ENCODE data around the gene SRD5A2. TPM values are rescaled to one million over a fixed set of nuclear protein-coding genes. Genes with fewer than 3 reads are reported as not detected.

SRD5A2 gene
- not detected in 2 replicates for total RNA-seq (2021; fragmentation: NEBNext Ultra II Directional; extraction: Animal tissue kit (Norgen Biotek cat#: 25700))
- 0.02 TPM in 2 replicates for polyA plus RNA-seq (2011; rRNA removed)
- polyA plus RNA-seq (2011; cell fraction: cytosol; rRNA removed), result 0.01 TPM
- 0.01 TPM for polyA plus RNA-seq (2011; cell fraction: nucleus; rRNA removed)
- polyA plus RNA-seq (2012, experiment 1 of 2), result not detected in 4 replicates
- polyA plus RNA-seq (2012, experiment 2 of 2), result not detected
- polyA plus RNA-seq (2013, experiment 1 of 2), result 0.10 TPM
- polyA plus RNA-seq (2013, experiment 2 of 2), result 0.13 TPM
- polyA minus RNA-seq (2011; rRNA and poly(A)+ RNA removed), result 0.05 and 0.06 TPM in 2 replicates
- polyA minus RNA-seq (2011; cell fraction: cytosol; rRNA and poly(A)+ RNA removed), result not detected
- polyA minus RNA-seq (2011; cell fraction: nucleus; rRNA and poly(A)+ RNA removed), result not detected
- long read RNA-seq, experiment 1, result 0 reads
- long read RNA-seq, experiment 2, result 0 reads

- H2BK120ac ChIP-seq (replicated peaks; ENCODE audit: low read depth, low read length), result no peak within 1 kb of the TSS
- TF ChIP-seq USF2 (IDR thresholded peaks at IDR 0.05; ENCODE audit: low read length) (no peak), EZH2 (IDR thresholded peaks at IDR 0.05; ENCODE audit: low read depth, low read length, severe bottlenecking) (peak; percentile 80), ASH2L (IDR thresholded peaks at IDR 0.05; ENCODE audit: low read length) (peak; percentile 33), SUZ12 (IDR thresholded peaks at IDR 0.05; ENCODE audit: low read length) (peak; percentile 90), E2F6 (IDR thresholded peaks at IDR 0.05) (peak; percentile 64; the same call in 1 of the 2 replicates), CREB1 (IDR thresholded peaks at IDR 0.05) (no peak; the same call in 1 of the 2 replicates), KDM4A (IDR thresholded peaks at IDR 0.05; ENCODE audit: low read depth, low read length, severe bottlenecking) (peak; percentile 81), CEBPB (IDR thresholded peaks at IDR 0.05; ENCODE audit: low read depth, low read length) (no peak)
Measured at GRCh38 chr2:31580321-31581117, at the start of gene SRD5A2. Gene SRD5A2 (minus strand): TSS chr2:31580938. CDS start chr2:31580900, 38 bp downstream.

More at GRCh38 chr2:31580321-31581117, at the start of gene SRD5A2:
- no peak for FAIRE-seq
- H3K56ac ChIP-seq (replicated peaks; ENCODE audit: insufficient read length, low read depth, low read length), result no peak within 1 kb of the TSS
- peak within 1 kb of the TSS in 1 of 4 experiments; percentile 14; a peak in 1 of 7 replicates for H3K9ac ChIP-seq (replicated peaks in 1 of 4; ENCODE audit: extremely low read depth in 1 of 4, low read depth in 3 of 4, low read length in 3 of 4)
- no peak within 1 kb of the TSS for H2BK15ac ChIP-seq (ENCODE audit: low read length)
- no peak within 1 kb of the TSS for H2BK12ac ChIP-seq (ENCODE audit: low read depth, low read length)
- no peaks in the 10 kb centered on the region for H3K79me2 ChIP-seq (ENCODE audit: control insufficient read depth in 1 of 2, insufficient read depth in 2 of 2, low read length in 2 of 2)
- H2AFZ ChIP-seq (ENCODE audit: low read length), result peak within 1 kb of the TSS; percentile 65; the same call in 1 of the 2 replicates
- H4K8ac ChIP-seq (ENCODE audit: extremely low read depth, insufficient read depth, low read length), result peak within 1 kb of the TSS; percentile 83
- H3K4me2 ChIP-seq (ENCODE audit: insufficient read depth in 1 of 2, low read depth in 2 of 2, low read length in 2 of 2), result peak within 1 kb of the TSS; percentile 78 to 79
- no peak within 1 kb of the TSS for H2BK5ac ChIP-seq (ENCODE audit: low read depth, low read length)
- no peak within 1 kb of the TSS for H4K91ac ChIP-seq (replicated peaks; ENCODE audit: insufficient read length, low read length)
- DNase-seq (ENCODE audit: low read depth in 1 of 2, low spot score in 2 of 2), result peak in 1 of 2 experiments; percentile 75
- no peaks in the 10 kb centered on the region for H3K79me1 ChIP-seq (ENCODE audit: low read depth, low read length)
- no peaks in the 10 kb centered on the region; a peak in 1 of 7 replicates for H3K4me1 ChIP-seq (replicated peaks in 1 of 4; ENCODE audit: control insufficient read depth in 3 of 4, insufficient read depth in 4 of 4, low read length in 3 of 4)
- WGBS, 2 experiments (ENCODE audit: extremely low coverage in 1 of 2, insufficient coverage in 1 of 2, insufficient read length in 1 of 2, insufficient replicate concordance in 2 of 2, low coverage in 1 of 2, low lambda C conversion rate in 2 of 2, missing lambda C conversion rate in 1 of 2), result 29% methylated on average over 32 of the region's 76 CpGs; no CpG with 5 or more reads in 1 of the 2 experiments
- peaks cover 20 to 40% (median 33%) of the 10 kb centered on the region in 4 experiments for H3K27me3 ChIP-seq (replicated peaks in 1 of 4; ENCODE audit: control insufficient read depth in 3 of 4, extremely low read depth in 1 of 4, insufficient read depth in 3 of 4, low read length in 3 of 4)
- H3K9me3 ChIP-seq (ENCODE audit: insufficient read depth in 2 of 2, low read depth in 1 of 2, low read length in 1 of 2), result peaks cover 11 to 30% of the 10 kb centered on the region in 2 experiments; a peak in 3 of 4 replicates
- ChIA-PET POLR2A (ENCODE audit: partially characterized antibody) (interaction anchor here (1.5 kb wide), 1 partner anchor 13 kb away, joined by 3 read pairs; no protein-coding TSS in a partner anchor), CTCF (ENCODE audit: partially characterized antibody) (no interaction called here)
- no peak within 1 kb of the TSS for H2AK5ac ChIP-seq (ENCODE audit: low read depth, low read length)
- no peaks in the 10 kb centered on the region for H4K20me1 ChIP-seq (replicated peaks in 1 of 2; ENCODE audit: control insufficient read depth in 1 of 2, insufficient read depth in 2 of 2, low read length in 2 of 2)
- H3K14ac ChIP-seq (ENCODE audit: insufficient read length), result no peak within 1 kb of the TSS
- no peaks in the 10 kb centered on the region for H3K36me3 ChIP-seq (ENCODE audit: control insufficient read depth in 2 of 4, insufficient read depth in 4 of 4, low read length in 3 of 4)
- peak within 1 kb of the TSS; percentile 18 to 63 (median 52) for H3K4me3 ChIP-seq (ENCODE audit: extremely low read depth in 1 of 4, insufficient read depth in 2 of 4, low read depth in 3 of 4, low read length in 4 of 4)
- no peak within 1 kb of the TSS for H4K5ac ChIP-seq (ENCODE audit: insufficient read length, low read depth, low read length)
- no peak within 1 kb of the TSS for H3K18ac ChIP-seq (ENCODE audit: extremely low read depth, low read length)
- H3K23me2 ChIP-seq (ENCODE audit: low read depth, low read length), result peaks cover 4% of the 10 kb centered on the region; the same call in 1 of the 2 replicates
- no peak within 1 kb of the TSS for H2BK20ac ChIP-seq (ENCODE audit: low read length)
- H3K27ac ChIP-seq (ENCODE audit: low read depth, low read length), result no peak within 1 kb of the TSS
- no peak within 1 kb of the TSS for H3K4ac ChIP-seq (replicated peaks; ENCODE audit: insufficient read length, low read depth, low read length)
- H3K23ac ChIP-seq (ENCODE audit: insufficient read length), result no peak within 1 kb of the TSS

Measured in H1 (cell line).